ENCODE data around the gene ATP2A3.

The ATP2A3 gene

DNA sequence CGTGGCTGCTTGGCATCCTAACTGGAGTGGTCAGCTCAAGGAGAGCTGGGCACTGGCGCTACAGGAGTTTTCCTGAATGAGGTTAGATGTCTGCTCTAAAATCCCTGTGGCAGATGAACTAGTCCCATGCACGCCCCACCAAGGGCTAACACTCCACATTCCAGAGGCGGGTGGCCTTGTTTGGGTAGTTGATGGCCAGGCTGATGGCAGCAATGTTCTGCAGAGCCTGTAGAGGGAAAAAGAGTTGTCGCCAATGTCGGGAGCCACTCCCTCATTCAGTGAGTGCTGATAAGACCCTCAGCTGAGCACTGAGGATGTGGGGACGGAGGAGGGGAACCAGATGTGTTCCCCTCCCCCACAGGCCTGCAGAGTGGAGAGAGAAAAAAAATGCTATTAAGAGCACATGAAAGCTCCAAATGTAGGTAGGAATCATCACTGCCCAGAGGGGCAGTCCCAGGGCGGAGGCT lies 42.5 kb upstream of the ATP2A3 start:
- no peak for DNase-seq (ENCODE audit: low spot score)
- in situ Hi-C loops (cut with MboI; ENCODE audit: low sequenced_read_pairs, unreplicated experiment) = no loop called here
- no peak for TF ChIP-seq CTCF (IDR thresholded peaks at IDR 0.05; ENCODE audit: borderline replicate concordance, control extremely low read depth, extremely low read depth, insufficient read depth, missing control alignments)

DNA sequence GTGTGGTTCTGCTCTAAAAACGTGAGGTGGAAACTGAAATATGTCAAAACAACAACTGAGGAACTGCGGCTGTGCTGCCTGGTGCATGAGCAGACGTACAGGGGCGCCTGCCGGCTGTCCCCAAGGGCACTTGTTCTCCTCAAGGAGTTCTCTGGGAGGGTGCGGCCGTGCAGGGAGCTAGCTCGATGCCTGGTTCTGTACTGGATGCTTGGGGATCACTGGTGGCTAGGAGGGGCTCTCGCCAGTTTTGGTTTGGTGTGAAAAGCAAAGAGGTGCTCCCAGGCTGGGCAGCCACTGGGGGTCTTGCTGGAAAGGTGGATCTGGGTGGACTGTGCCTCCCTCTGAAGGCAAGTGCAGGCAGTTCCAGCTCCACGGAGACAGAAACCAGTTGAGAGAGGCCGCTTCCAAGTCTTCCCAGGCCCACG lies 41.9 kb upstream of the ATP2A3 start:
- no peak for TF ChIP-seq CTCF (IDR thresholded peaks at IDR 0.05; ENCODE audit: borderline replicate concordance, control extremely low read depth, extremely low read depth, insufficient read depth, missing control alignments)
- DNase-seq (ENCODE audit: low spot score) = no peak

GRCh38 chr17:4005296-4006164 lies 41.3 kb upstream of the ATP2A3 start:
- in situ Hi-C loops (cut with MboI; ENCODE audit: low sequenced_read_pairs, unreplicated experiment) = no loop called here
- DNase-seq (ENCODE audit: low spot score) = no peak
- no peak for TF ChIP-seq CTCF (IDR thresholded peaks at IDR 0.05; ENCODE audit: borderline replicate concordance, control extremely low read depth, extremely low read depth, insufficient read depth, missing control alignments)

More for the DNA sequence above, 41.9 kb upstream of the ATP2A3 start:
- in situ Hi-C loops (cut with MboI; ENCODE audit: low sequenced_read_pairs, unreplicated experiment) = no loop called here

DNA sequence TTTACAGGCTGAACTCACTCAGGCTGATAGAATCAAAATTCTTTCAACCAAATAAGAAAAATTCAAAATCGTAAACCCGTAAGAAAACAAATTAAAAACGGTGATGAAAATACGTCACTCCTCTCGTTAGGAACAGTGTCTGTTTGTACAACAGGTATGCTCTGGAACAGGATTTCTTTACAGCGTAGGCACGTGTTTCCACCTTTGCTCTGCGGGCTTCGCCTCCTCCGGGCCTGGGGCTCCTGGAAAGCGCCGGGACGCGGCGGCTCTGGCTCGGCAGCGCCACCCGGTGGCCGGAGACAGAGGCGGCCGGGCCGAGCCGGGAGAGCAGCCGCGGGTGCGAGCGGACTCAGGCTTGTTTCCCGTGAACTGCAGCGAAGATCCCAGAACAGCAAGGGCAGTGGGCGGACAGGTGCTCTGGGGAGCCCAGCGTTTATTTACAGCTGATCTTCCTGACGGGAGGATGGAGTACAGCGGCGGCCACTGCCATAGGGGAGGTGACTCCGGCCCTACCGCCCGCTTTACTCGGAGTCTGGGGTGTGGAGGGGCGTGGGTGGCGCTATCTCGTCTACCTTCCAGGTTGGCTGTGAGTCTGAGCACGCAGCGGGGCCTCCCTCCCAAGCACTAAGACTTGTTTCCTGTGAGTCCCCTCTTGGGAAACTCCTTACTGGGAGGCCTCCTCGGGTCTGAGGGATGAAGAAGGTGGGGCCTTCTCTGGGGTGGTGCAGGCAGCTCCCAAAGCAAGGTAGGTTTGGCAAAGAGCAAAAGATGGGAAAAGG lies 40.5 kb upstream of the ATP2A3 start:
- in situ Hi-C loops (cut with MboI; ENCODE audit: low sequenced_read_pairs, unreplicated experiment) = no loop called here
- DNase-seq (ENCODE audit: low spot score) = peak; percentile 93
- TF ChIP-seq CTCF (IDR thresholded peaks at IDR 0.05; ENCODE audit: borderline replicate concordance, control extremely low read depth, extremely low read depth, insufficient read depth, missing control alignments) = peak; percentile 90

DNA sequence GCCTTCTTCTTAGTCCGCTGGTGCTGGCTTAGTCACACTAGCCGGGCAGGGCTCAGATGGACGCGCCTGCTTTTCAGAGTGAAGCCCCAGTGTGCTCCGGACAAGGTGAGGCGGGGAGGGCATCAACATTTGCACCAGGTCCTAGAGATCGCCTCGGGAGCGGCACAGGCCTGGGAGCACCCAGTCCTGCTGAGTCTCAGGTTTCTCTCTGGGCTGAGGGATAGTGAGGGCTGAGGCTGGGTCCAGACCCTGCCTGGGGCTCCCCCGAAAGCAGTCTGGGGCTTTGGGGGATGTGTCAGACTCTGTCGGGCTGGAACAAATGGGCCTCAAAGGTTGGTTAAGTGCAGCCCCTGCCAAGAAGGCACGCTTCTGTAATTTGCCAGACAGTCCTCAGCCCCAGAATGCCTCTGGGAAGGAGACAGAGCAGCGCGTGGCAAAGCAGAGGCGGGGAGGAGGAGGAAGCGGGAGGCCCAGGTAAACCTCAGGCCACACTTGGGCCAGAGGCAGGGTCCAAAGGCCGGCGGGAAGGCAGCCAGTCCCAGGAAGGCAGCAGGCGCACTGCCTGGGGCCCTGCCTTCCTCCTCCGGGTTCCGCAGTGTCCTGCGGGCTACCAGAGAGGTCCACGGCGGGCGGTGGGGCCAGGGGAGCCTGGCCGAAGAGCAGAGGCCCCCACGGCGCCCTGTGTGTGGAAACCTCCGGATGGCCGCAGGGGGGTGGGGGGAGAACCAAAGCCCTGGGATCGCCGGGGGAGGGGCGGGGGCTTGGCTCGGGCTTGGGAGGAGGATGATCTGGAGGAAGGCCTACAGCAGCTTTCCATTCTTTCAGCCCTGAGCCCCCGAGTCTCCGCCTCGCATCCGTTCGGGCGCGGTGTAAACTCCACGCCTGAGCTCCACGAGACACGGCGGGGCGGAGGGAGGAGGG lies 39.5 kb upstream of the ATP2A3 start:
- no peak for TF ChIP-seq CTCF (IDR thresholded peaks at IDR 0.05; ENCODE audit: borderline replicate concordance, control extremely low read depth, extremely low read depth, insufficient read depth, missing control alignments)
- in situ Hi-C loops (cut with MboI; ENCODE audit: low sequenced_read_pairs, unreplicated experiment) = no loop called here
- DNase-seq (ENCODE audit: low spot score) = no peak

DNA sequence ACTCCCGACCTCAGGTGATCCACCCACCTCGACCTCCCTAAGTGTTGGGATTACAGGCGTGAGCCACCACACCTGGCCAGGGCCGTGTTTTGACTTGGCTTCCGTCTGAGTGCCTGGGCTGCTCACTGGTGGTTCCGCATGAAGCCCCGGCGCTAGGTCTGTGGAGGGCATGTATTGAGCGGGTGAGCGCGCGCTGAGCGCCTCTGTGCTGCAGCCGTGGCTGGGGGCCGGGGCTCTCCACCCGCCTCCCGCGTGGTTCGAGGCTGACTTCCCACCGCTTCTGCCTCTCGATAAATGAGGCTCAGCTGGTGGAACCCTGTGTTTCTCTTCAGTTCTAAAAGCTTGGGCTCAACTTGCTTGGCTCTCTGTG lies 38.9 kb upstream of the ATP2A3 start:
- no peak for DNase-seq (ENCODE audit: low spot score)
- TF ChIP-seq CTCF (IDR thresholded peaks at IDR 0.05; ENCODE audit: borderline replicate concordance, control extremely low read depth, extremely low read depth, insufficient read depth, missing control alignments) = no peak
- in situ Hi-C loops (cut with MboI; ENCODE audit: low sequenced_read_pairs, unreplicated experiment) = no loop called here

Data from GM13976 (cell line).